T47D (cell line): ENCODE measurements around the gene PSENEN.

Source experiments
- DNase-seq, 2 experiments: peaks; one replicate each; pipeline versions ENCODE4 v3.0.0 to v3.0.0-alpha.2; 2011 to 2012; ENCODE audit warnings: low read depth in 1 of 2, low spot score in 1 of 2
- JUND ChIP-seq: IDR thresholded peaks from 2 replicates; pipeline ENCODE4 v1.6.1; 2012; ENCODE audit warnings: low read depth
- in situ Hi-C: cut with HindIII; loops from 2 replicates; pipeline ENCODE4 v1.10.0; 2016; ENCODE audit warnings: low sequenced_read_pairs, low pct_unique_long_range_greater_than_20kb

PSENEN gene, protein sequence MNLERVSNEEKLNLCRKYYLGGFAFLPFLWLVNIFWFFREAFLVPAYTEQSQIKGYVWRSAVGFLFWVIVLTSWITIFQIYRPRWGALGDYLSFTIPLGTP

DNA sequence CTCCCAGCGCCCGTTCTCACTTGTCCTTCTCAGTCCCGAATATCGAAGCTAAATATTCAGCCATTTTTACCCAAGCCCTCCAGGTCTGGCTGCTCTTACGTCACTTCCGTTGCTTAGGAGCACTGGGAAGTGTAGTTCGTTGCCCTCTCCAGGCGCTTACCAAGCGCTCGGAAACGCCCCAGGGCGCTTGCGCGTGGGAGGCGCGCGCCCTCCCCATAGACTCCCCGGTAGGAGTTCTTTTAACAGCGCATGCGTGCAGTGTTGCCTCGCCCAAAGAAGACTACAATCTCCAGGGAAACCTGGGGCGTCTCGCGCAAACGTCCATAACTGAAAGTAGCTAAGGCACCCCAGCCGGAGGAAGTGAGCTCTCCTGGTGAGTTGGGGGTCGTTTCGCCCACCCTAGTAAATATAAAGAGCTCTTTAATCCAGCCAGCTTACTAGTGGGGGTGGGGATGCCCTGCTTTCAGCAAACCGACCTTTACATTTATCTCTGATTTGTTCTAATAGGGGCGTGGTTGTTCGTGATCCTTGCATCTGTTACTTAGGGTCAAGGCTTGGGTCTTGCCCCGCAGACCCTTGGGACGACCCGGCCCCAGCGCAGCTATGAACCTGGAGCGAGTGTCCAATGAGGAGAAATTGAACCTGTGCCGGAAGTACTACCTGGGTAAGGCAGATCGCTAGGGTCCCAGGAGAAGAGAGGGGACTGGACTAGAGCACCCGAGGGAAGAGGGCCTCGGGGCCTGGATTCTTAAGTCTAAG, at the start of gene PSENEN, which contains the start of gene U2AF1L4:
Gene PSENEN (plus strand): TSS at position 324 of the 759 bp plus-strand sequence. CDS start 280 bp downstream, at position 604.
Gene U2AF1L4 (minus strand): TSS at position 91 of the 759 bp plus-strand sequence. CDS start 27 bp downstream, at position 64.
- in situ Hi-C loops: no loop called here
- no peak for TF ChIP-seq JUND
- DNase-seq: peak; percentile 61 to 99

- no peak for DNase-seq
- in situ Hi-C loops: no loop called here
- TF ChIP-seq JUND: no peak
Observed at GRCh38 chr19:35695895-35696422, 49.5 kb upstream of the PSENEN start.

DNA sequence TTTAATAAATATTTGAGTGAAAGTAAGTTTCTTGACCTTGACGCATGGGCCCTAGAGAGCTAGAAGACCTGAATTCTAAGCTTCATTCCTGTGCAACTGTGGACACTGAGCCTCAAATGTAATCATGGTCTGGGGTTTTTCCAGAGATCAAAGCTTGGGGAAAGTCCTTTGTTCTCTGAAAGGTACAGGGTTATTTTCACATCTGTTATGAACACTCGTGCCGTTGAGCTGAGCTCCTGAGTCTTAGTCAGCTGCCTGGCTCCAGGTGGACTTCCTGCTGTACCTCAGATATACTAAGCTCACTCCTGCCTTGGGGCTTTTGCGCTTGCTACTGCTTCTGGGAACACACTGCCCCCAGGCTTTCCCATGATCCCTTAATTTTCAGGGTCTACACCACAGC, 48.6 kb upstream of the PSENEN start:
- in situ Hi-C loops: no loop called here
- no peak for DNase-seq
- no peak for TF ChIP-seq JUND

GRCh38 chr19:35702223-35703012, 43.0 kb upstream of the PSENEN start:
- TF ChIP-seq JUND: no peak
- in situ Hi-C loops: no loop called here
- DNase-seq: peak; percentile 97 to 98

GRCh38 chr19:35703343-35703742, 42.1 kb upstream of the PSENEN start:
- no peak for DNase-seq
- in situ Hi-C loops: no loop called here

GRCh38 chr19:35704218-35704617, 41.2 kb upstream of the PSENEN start, which contains the start of gene ZBTB32:
TSS of gene ZBTB32 (plus strand) at chr19:35704558. CDS start at chr19:35714627, 10,069 bp downstream.
- DNase-seq: no peak

More at GRCh38 chr19:35703343-35703742, 42.1 kb upstream of the PSENEN start:
- no peak for TF ChIP-seq JUND

GRCh38 chr19:35708391-35708790, 37.1 kb upstream of the PSENEN start:
- peak in 1 of 2 experiments; percentile 50 for DNase-seq
- in situ Hi-C loops: no loop called here
- TF ChIP-seq JUND: no peak

More at GRCh38 chr19:35704218-35704617, 41.2 kb upstream of the PSENEN start, which contains the start of gene ZBTB32:
- in situ Hi-C loops: no loop called here
- TF ChIP-seq JUND: no peak

DNA sequence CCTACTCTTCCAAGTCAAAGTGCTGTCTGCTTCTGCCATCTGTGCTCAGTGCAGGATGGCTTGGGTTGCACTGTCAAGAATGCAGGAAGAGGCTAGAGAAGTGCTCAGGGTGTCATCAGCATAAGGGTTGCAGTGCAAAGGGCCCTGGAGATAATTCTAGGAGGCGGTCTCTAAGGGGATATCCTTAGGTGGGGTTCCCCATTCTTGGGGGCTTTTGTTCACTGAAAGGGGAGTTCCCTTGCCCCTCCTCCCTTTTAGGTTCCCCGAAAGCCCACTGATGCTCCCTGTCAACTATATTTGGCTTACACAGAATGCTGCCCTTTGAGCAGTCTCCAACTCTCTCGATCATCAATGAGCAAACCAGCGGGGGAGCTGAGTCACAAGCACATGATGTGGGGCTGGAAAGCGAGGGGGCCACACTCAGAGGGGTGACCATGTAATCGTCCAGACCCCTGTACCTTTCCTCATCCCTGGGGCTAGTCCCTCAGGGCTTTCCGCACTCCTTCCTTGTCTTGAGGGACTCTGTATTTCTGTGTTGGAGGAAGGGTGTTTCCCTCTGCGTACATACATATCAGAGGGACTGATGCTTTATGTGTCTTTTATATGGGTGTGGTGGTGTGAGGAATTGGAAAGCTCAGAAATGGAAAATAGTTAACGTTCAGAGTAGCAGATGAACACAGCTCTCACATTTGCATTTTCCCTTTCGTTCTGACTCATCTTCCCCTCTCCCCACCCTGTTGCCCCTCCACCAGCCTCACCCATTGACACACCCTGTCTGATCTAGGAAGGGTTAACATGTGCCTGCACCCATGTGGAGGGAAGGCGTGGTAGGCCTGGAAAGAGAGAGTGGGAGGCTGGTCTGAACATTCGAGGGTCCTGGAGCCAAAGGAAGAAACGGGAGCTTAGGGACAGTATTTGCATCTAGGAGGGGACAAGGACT, 34.4 kb upstream of the PSENEN start:
- TF ChIP-seq JUND: no peak
- no peak for DNase-seq
- in situ Hi-C loops: no loop called here

DNA sequence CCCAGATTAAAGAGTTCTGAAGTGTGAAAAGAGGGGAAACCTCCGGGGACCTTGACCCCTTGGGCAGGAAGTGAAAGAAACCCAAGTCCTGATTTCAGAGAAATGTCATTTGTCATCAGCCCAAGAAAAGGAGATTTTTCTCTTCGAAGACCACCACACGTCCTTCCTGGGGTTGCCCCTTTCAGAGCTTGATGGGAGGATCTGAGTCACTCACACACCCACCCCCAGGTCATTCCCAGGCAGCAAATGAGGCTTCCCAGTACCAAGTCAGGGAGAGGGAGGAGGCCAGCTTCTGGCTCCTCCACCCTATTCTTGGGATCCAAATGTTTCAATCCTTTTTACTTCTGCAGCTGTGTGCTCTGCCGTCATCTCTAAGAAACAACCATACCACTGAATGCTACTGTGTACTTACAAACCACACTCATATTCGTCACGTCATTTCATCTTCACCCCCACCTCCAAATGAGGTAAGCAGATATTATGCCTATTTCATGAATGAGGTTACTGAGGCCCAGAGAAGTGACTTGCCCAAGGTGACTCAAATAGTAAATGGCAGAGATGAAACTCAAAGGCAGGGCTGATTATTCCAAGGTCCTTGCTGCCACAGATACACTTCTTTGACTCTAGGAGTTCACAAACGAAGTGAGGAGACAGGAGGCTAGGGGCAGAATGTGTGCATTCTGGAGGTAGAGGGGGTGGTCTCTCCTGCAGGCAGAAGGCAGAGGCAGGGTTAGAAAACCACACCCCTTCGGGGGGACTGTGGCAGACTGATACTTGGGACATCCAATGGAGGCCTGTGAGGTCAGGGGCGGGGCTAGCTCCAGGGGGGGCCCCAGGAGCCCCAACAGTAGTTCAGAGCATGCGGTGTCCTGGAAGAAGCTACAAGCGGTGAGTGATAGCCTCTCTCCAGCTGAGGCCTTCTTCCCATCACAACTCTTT, 32.6 kb upstream of the PSENEN start:
- DNase-seq: no peak
- in situ Hi-C loops: no loop called here

DNA sequence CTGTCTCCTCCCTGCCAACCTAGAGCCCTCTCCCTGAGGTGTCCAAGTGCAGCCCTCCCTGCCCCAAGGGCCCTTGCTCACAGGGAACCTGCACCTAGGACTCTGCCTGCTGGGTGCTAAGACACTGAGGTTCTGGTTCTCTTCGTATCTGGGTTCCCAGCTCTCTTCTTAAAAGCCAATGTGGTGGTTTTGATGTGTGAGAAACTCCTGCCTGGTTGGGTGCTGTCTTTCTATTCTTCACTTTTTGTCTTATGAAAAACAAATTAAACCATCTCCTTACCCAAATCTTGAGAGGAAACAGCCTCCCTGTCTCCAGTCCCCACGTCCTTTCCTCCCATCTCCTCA, 32.0 kb upstream of the PSENEN start:
- no peak for DNase-seq
- no peak for TF ChIP-seq JUND
- in situ Hi-C loops: no loop called here

More for the DNA sequence above, 32.6 kb upstream of the PSENEN start:
- no peak for TF ChIP-seq JUND
